ENCODE data around the gene C6orf132. TPM values are rescaled to one million over a fixed set of nuclear protein-coding genes. Genes with fewer than 3 reads are reported as not detected.

C6orf132 gene
- total and polyA plus RNA-seq, 2 of the 4 experiments (the other 2 are of a cell fraction): 0.72 to 1.7 TPM

GRCh38 chr6:42150254-42150653 lies 7.8 kb upstream of the C6orf132 start:
- POLR2A ChIA-PET (ENCODE audit: unreplicated experiment): no interaction called here
- in situ Hi-C loops (cut with MboI; ENCODE audit: low sequenced_read_pairs): no loop called here
- Histone ChIP-seq H4K8ac (ENCODE audit: low read depth in 2 of 2, low read length in 2 of 2) (no peak overlapping the region), H2AK9ac (replicated peaks; ENCODE audit: low read depth, low read length, poor library complexity) (no peak overlapping the region), H3K14ac (replicated peaks; ENCODE audit: low read depth, low read length) (no peak overlapping the region), H2BK120ac (ENCODE audit: low read depth, low read length) (no peak overlapping the region), H3K9me1 (ENCODE audit: insufficient read depth, low read length) (peaks cover 3% of the 10 kb centered on the region; the same call in 1 of the 2 replicates), H2BK15ac (ENCODE audit: low read depth, low read length) (no peak overlapping the region), H2AK5ac (ENCODE audit: low read depth, low read length) (no peak overlapping the region), H3K4me3 (ENCODE audit: insufficient read depth, low read depth, low read length) (no peak overlapping the region), H4K20me1 (ENCODE audit: insufficient read depth, low read length) (no peaks in the 10 kb centered on the region), H2BK20ac (ENCODE audit: low read depth, low read length) (no peak overlapping the region), H3K79me1 (ENCODE audit: low read depth in 1 of 2, low read length in 2 of 2) (no peaks in the 10 kb centered on the region), H3K27me3 (ENCODE audit: control insufficient read depth, insufficient read depth, low read length) (peaks cover 7% of the 10 kb centered on the region), H3K4me1 (ENCODE audit: control insufficient read depth, insufficient read depth, low read length) (no peaks in the 10 kb centered on the region), H3K4me2 (ENCODE audit: low read depth, low read length) (no peak overlapping the region), H4K91ac (ENCODE audit: insufficient read depth, low read depth, low read length) (no peak overlapping the region), H4K5ac (ENCODE audit: low read depth, low read length) (no peak overlapping the region), H3K56ac (ENCODE audit: extremely low read depth, insufficient read depth, low read length) (no peak overlapping the region), H3K9ac (ENCODE audit: low read depth, low read length) (no peak overlapping the region), H3K18ac (ENCODE audit: low read depth, low read length) (no peak overlapping the region), H2BK5ac (ENCODE audit: low read depth, low read length, poor library complexity, severe bottlenecking) (no peak overlapping the region), H2AFZ (replicated peaks; ENCODE audit: low read length, poor library complexity) (no peak overlapping the region), H3K23ac (ENCODE audit: low read depth, low read length) (no peak overlapping the region), H3K27ac (ENCODE audit: insufficient read depth, low read length) (no peak overlapping the region), H3K9me3 (ENCODE audit: control insufficient read depth, insufficient read depth, low read length) (no peaks in the 10 kb centered on the region), H3K4ac (ENCODE audit: low read depth, low read length) (no peak overlapping the region), H3K36me3 (ENCODE audit: control insufficient read depth, insufficient read depth, low read length) (no peaks in the 10 kb centered on the region)
- no TSS peak for BruUV-seq (replicated peaks)
- TF ChIP-seq SMC3 (IDR thresholded peaks at IDR 0.05; ENCODE audit: low read depth, low read length): no peak
- CTCF ChIA-PET: no interaction called here
- WGBS, 2 experiments (ENCODE audit: extremely low coverage in 2 of 2, insufficient read length in 1 of 2): no CpG with 5 or more reads among the region's 8 CpGs
- dilution Hi-C loops (cut with HindIII; ENCODE audit: low sequenced_read_pairs, unreplicated experiment): no loop called here
- DNase-seq (no peak), ATAC-seq (ENCODE audit: low read depth) (no peak)
- intact Hi-C loops (cut with micrococcal nuclease): no loop called here

All from IMR-90 (cell line).